K562 (cell line): ENCODE results near the gene A1BG. TPM values are rescaled to one million over a fixed set of nuclear protein-coding genes. Genes with fewer than 3 reads are reported as not detected.

Source experiments
- ARID1B ChIP-seq: fragments of 450-650 bp; IDR thresholded peaks from 2 replicates; pipeline ENCODE4 v1.6.1; 2016; ENCODE audit warnings: antibody characterized with exemption, mild to moderate bottlenecking, inconsistent platforms
- ATF2 ChIP-seq: sonication (generic); formaldehyde crosslinking; IDR thresholded peaks from 2 replicates; pipeline ENCODE4 v1.8.1; 2022; ENCODE audit warnings: missing genetic modification reagents
- BRD4 ChIP-seq: fragments of 200-600 bp; sonication (generic); IDR thresholded peaks from 2 replicates; pipeline ENCODE4 v1.6.1; 2017; ENCODE audit warnings: inconsistent platforms
- E2F3 ChIP-seq: fragments of 250-450 bp; sonication (Bioruptor Pico); IDR thresholded peaks from 2 replicates; pipeline ENCODE4 v1.4.0; 2020; ENCODE audit warnings: mild to moderate bottlenecking
- E2F6 ChIP-seq, 2 experiments: IDR thresholded peaks; 2 replicates each; pipeline ENCODE4 v1.6.1; 2011; ENCODE audit warnings: borderline replicate concordance in 1 of 2, control low read depth in 1 of 2, low read depth in 1 of 2, low read length in 1 of 2, mild to moderate bottlenecking in 1 of 2, mixed read lengths in 1 of 2, moderate library complexity in 1 of 2; ENCODE audit not compliant: insufficient read depth in 1 of 2, insufficient read length in 1 of 2, poor library complexity in 1 of 2, severe bottlenecking in 1 of 2; ENCODE audit errors: extremely low read depth in 1 of 2
- LARP7 ChIP-seq: fragments of 450-650 bp; IDR thresholded peaks from 2 replicates; pipeline ENCODE4 v1.6.1; 2016
- MAZ ChIP-seq, 2 experiments: fragments of 450-650 bp in 1 of 2; sonication (generic) in 1 of 2; formaldehyde crosslinking; IDR thresholded peaks in 1 of 2; conservative IDR thresholded peaks in 1 of 2; 2 replicates each; pipeline versions ENCODE4 v1.4.0 to v1.5.0; 2020; ENCODE audit warnings: mild to moderate bottlenecking in 1 of 2, missing genetic modification reagents in 1 of 2
- NELFE ChIP-seq: IDR thresholded peaks from 2 replicates; pipeline ENCODE4 v1.6.1; 2011; ENCODE audit warnings: mild to moderate bottlenecking; ENCODE audit not compliant: insufficient read depth, insufficient read length
- NR3C1 ChIP-seq: sonication (generic); formaldehyde crosslinking; IDR thresholded peaks from 2 replicates; pipeline ENCODE4 v1.8.1; 2022; ENCODE audit warnings: missing genetic modification reagents
- POLR2H ChIP-seq: IDR thresholded peaks from 2 replicates; pipeline ENCODE4 v1.6.1; 2016; ENCODE audit warnings: missing genetic modification characterization, low read depth, mild to moderate bottlenecking, control low read depth, missing compliant biosample characterization, moderate library complexity
- RHOXF2B ChIP-seq: fragments of 250-450 bp; sonication (Bioruptor Pico); conservative IDR thresholded peaks from 2 replicates; pipeline ENCODE4 v1.5.1; 2021
- SFPQ ChIP-seq: fragments of 200-400 bp; formaldehyde crosslinking; IDR thresholded peaks from 2 replicates; pipeline ENCODE4 v1.6.1; 2017; ENCODE audit warnings: mild to moderate bottlenecking, low read depth, low read length, moderate library complexity
- SMARCB1 ChIP-seq: IDR thresholded peaks from 2 replicates; pipeline ENCODE4 v1.6.1; 2011; ENCODE audit warnings: improper control_type of control experiment, low read depth; ENCODE audit not compliant: insufficient read length
- SRSF7 ChIP-seq: fragments of 200-400 bp; formaldehyde crosslinking; optimal IDR thresholded peaks from 2 replicates; pipeline ENCODE3; 2017; ENCODE audit warnings: mild to moderate bottlenecking, low read depth, low read length
- TEAD2 ChIP-seq: fragments of 450-650 bp; IDR thresholded peaks from 2 replicates; pipeline ENCODE4 v1.6.1; 2016; ENCODE audit warnings: missing genetic modification characterization, control low read depth, missing compliant biosample characterization
- ZNF12 ChIP-seq: sonication (generic); formaldehyde crosslinking; IDR thresholded peaks from 2 replicates; pipeline ENCODE4 v1.4.0; 2020; ENCODE audit warnings: mild to moderate bottlenecking, missing genetic modification reagents
- ZNF175 ChIP-seq: fragments of 200-800 bp; sonication (Bioruptor generic); IDR thresholded peaks from 2 replicates; pipeline ENCODE4 v1.6.1; 2016; ENCODE audit warnings: low read depth, mild to moderate bottlenecking, missing genetic modification characterization, missing compliant biosample characterization
- ZNF232 ChIP-seq: sonication (generic); formaldehyde crosslinking; IDR thresholded peaks from 2 replicates; pipeline ENCODE4 v1.8.0; 2022; ENCODE audit warnings: mild to moderate bottlenecking, missing genetic modification reagents
- ZNF511 ChIP-seq: sonication (generic); formaldehyde crosslinking; IDR thresholded peaks from 2 replicates; pipeline ENCODE4 v1.8.0; 2022; ENCODE audit warnings: mild to moderate bottlenecking, missing genetic modification reagents
- ZNF76 ChIP-seq: fragments of 250-450 bp; sonication (Bioruptor Pico); IDR thresholded peaks from 2 replicates; pipeline ENCODE4 v1.4.0; 2020; ENCODE audit warnings: mild to moderate bottlenecking, moderate library complexity, borderline replicate concordance
- polyA plus RNA-seq, 8 experiments: library from polyadenylated mRNA; depleted of rRNA in 4 of 8; stranded (reverse) in 5 of 8; unstranded in 3 of 8; fragments of >200 nt; fragmentation: Nextera tagmentation in 2 of 8; fragmentation: Illumina TruSeq in 1 of 8; extraction: Ambion mirVana in 2 of 8; extraction: Trizol in 1 of 8; gene quantifications; 2 replicates each; pipeline versions ENCODE4 v1.2.1 to v1.2.3, GENCODE V29; 2011 to 2014; ENCODE audit warnings: inconsistent platforms in 1 of 8, missing spikeins in 1 of 8
- total RNA-seq, 7 experiments: library from RNA; depleted of rRNA in 6 of 7; stranded (reverse); fragments of >200 nt in 6 of 7; fragmentation: Illumina TruSeq in 2 of 7; extraction: Trizol in 2 of 7; gene quantifications; 2 replicates each; pipeline versions ENCODE4 v1.2.1 to v1.2.3, GENCODE V29; 2011 to 2021; ENCODE audit warnings: low replicate concordance in 1 of 7
- TF ChIP-seq, protein P1 (sequence below): fragments of 450-650 bp; formaldehyde crosslinking; IDR thresholded peaks from 2 replicates; pipeline ENCODE4 v1.4.0; 2020; ENCODE audit warnings: mild to moderate bottlenecking, moderate library complexity

A1BG gene
- total and polyA plus RNA-seq, 9 of the 15 experiments (the other 6 are each of a cell fraction or from before 2014, with no cell fraction given): 0.10 to 19.8 (median 2.6) TPM

DNA sequence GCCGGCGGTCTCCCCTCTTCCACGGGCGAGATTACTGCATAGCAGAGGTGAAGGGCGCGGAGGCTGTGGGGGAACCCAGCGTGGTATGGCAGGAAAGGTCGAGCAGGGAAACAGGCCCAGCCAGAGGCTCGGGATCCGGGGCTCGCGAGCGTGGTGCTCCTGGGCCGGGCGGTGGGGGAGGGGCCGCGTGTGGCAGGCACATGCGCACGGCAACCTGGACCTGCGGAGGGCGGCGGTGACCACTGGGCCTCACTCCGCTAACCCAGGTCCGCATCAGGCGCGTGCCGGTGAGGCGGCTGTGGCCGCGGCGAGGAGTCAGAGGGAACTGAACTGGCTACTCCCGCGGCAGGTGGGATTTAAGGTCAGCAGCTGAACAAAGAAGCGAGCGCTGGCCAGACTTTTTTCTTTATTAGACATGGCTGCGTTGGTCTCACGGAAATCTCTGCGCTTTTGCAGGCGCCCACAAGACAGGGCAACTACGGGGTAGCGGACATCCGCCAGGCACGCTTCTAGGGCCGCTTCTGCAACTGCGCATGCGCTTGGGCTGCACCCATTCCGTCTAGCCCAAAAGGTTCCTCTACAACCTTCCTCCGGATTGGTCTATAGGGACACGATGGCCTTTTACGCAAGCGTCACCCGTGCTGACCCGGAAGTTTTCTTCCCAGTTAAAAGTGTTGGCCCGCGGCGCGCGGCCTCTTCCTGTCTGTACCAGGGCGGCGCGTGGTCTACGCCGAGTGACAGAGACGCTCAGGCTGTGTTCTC is 33.5 kb upstream of the A1BG start, which contains the start of gene RPS5 (continued):
- TF ChIP-seq E2F6 (IDR thresholded peaks at IDR 0.05; ENCODE audit: borderline replicate concordance in 1 of 2, extremely low read depth in 1 of 2, insufficient read depth in 1 of 2, insufficient read length in 1 of 2, low read depth in 1 of 2, low read length in 1 of 2, poor library complexity in 1 of 2, severe bottlenecking in 1 of 2) (peak; percentile 84 to 85), ZNF12 (CRISPR knock-in tag) (0 out of 2 replicates have a peak, but pooled peaks have one; percentile 23), SMARCB1 (no peak), POLR2H (tag) (peak; percentile 96), ZNF232 (CRISPR knock-in tag) (no peak), ZNF511 (CRISPR knock-in tag) (peak; percentile 91), MAZ (CRISPR knock-in tag; conservative IDR thresholded peaks at IDR 0.05 in 1 of 2, IDR thresholded peaks at IDR 0.05 in 1 of 2) (peak in 1 of 2 experiments; percentile 71), TEAD2 (tag) (no peak), ZNF76 (CRISPR knock-in tag) (peak; percentile 78; the same call in 1 of the 2 replicates), SRSF7 (no peak), LARP7 (no peak), ATF2 (no peak), RHOXF2B (CRISPR knock-in tag) (no peak), BRD4 (peak; percentile 97), ARID1B (peak; percentile 25; the same call in 1 of the 2 replicates), SFPQ (no peak), NR3C1 (peak; percentile 51; the same call in 1 of the 2 replicates), E2F3 (CRISPR knock-in tag) (0 out of 2 replicates have a peak, but pooled peaks have one; percentile 11), NELFE (peak; percentile 46), ZNF175 (CRISPR knock-in tag) (no peak)
- TF ChIP-seq, protein P1, sequence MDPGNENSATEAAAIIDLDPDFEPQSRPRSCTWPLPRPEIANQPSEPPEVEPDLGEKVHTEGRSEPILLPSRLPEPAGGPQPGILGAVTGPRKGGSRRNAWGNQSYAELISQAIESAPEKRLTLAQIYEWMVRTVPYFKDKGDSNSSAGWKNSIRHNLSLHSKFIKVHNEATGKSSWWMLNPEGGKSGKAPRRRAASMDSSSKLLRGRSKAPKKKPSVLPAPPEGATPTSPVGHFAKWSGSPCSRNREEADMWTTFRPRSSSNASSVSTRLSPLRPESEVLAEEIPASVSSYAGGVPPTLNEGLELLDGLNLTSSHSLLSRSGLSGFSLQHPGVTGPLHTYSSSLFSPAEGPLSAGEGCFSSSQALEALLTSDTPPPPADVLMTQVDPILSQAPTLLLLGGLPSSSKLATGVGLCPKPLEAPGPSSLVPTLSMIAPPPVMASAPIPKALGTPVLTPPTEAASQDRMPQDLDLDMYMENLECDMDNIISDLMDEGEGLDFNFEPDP (CRISPR knock-in tag): no peak
